Measurements from ENCODE around the gene PCSK6.
"Not testable (repeated sequence)": the region's sequence is repeated elsewhere in the genome, so short reads cannot be mapped to it uniquely, and the experiment has no call there.

PCSK6 gene

GRCh38 chr15:101396484-101397261, 92.8 kb downstream of the PCSK6 start:
- no peak for DNase-seq

- no peak for DNase-seq
These were observed 94.9 kb downstream of the PCSK6 start for GRCh38 chr15:101394654-101395053.

GRCh38 chr15:101394056-101394630, 95.4 kb downstream of the PCSK6 start:
- DNase-seq, result no peak

GRCh38 chr15:101393172-101393571, 96.3 kb downstream of the PCSK6 start:
- no peak for DNase-seq

- DNase-seq, result no peak
These were observed 97.4 kb downstream of the PCSK6 start for GRCh38 chr15:101391981-101392640.

GRCh38 chr15:101391431-101391830, 98.1 kb downstream of the PCSK6 start:
- no peak for DNase-seq

- DNase-seq, result no peak
These were observed 99.0 kb downstream of the PCSK6 start for GRCh38 chr15:101390462-101390861.

GRCh38 chr15:101390060-101390459, 99.4 kb downstream of the PCSK6 start:
- DNase-seq, result no peak

- no peak for DNase-seq
These were observed 100.1 kb downstream of the PCSK6 start for GRCh38 chr15:101389362-101389761.

GRCh38 chr15:101388046-101388445, 101.5 kb downstream of the PCSK6 start:
- DNase-seq, result no peak

- DNase-seq, result no peak
These were observed 101.9 kb downstream of the PCSK6 start for GRCh38 chr15:101387574-101387973.

- no peak for DNase-seq
These were observed 102.5 kb downstream of the PCSK6 start for GRCh38 chr15:101386967-101387366.

GRCh38 chr15:101386006-101386405, 103.5 kb downstream of the PCSK6 start:
- DNase-seq, result no peak

GRCh38 chr15:101384276-101384675, 105.2 kb downstream of the PCSK6 start:
- no peak for DNase-seq

- DNase-seq, result no peak
These were observed 107.0 kb downstream of the PCSK6 start for GRCh38 chr15:101382544-101382943.

- no peak for DNase-seq
These were observed 107.8 kb downstream of the PCSK6 start for GRCh38 chr15:101381671-101382212.

- no peak for DNase-seq
These were observed 109.4 kb downstream of the PCSK6 start for GRCh38 chr15:101380146-101380545.

GRCh38 chr15:101379647-101380046, 109.9 kb downstream of the PCSK6 start:
- DNase-seq, result no peak

GRCh38 chr15:101378879-101379278, 110.6 kb downstream of the PCSK6 start:
- DNase-seq, result no peak

- DNase-seq, result no peak
These were observed 111.2 kb downstream of the PCSK6 start for GRCh38 chr15:101378171-101378755.

GRCh38 chr15:101376615-101377395, 112.7 kb downstream of the PCSK6 start:
- DNase-seq, result no peak

GRCh38 chr15:101375006-101375405, 114.5 kb downstream of the PCSK6 start:
- DNase-seq, result not testable (repeated sequence)

- no peak for DNase-seq
These were observed 115.2 kb downstream of the PCSK6 start for GRCh38 chr15:101374326-101374725.

Data from hippocampal formation (tissue), 2 donors.